Left cardiac atrium (tissue), 4 donors: ENCODE results near the gene TMEM238L. TPM values are rescaled to one million over a fixed set of nuclear protein-coding genes. Genes with fewer than 3 reads are reported as not detected.
A peak's percentile ranks its signal among the peaks of the same experiment; 100 is the strongest.

Source experiments
- ATAC-seq, 2 donors: fragments of 200-7000 bp; cut with Tn5 transposase; one replicate each; pipeline ENCODE4 v1.9.1; 2020; ENCODE audit warnings: mild to moderate bottlenecking in 2 of 2, moderate library complexity in 2 of 2
- DNase-seq: peaks from one replicate; pipeline ENCODE4 v3.0.0-alpha.2; 2020
- intact Hi-C, 2 donors: fragments of 100-400 bp; cut with DNase I; formaldehyde crosslinking; loops; one replicate each; pipeline versions ENCODE4 v1.14.1 to v1.15.1; 2022 to 2023
- total RNA-seq, 2 donors: library from RNA; stranded (reverse); fragmentation: NEBNext Ultra II Directional; extraction: Animal tissue kit (Norgen Biotek cat#: 25700); gene quantifications; one replicate each; pipeline ENCODE4 v1.2.1, GENCODE V29; 2021
- donor health status: DM: no; HTN: yes; CAD: no.
- donor health status: DM: no; HTN: yes; CAD: no; lungs with severe emphysema.
- donor health status: DM: yes; HTN: yes; CAD: no.
- donor health status: Dilated cardiomyopathy.

The TMEM238L gene
- total RNA-seq, 2 donors from 2014 or later = not detected

- intact Hi-C loops = no loop called here
- ATAC-seq (no peak), DNase-seq (no peak)
Observed at GRCh38 chr17:10777890-10778289, 26.0 kb downstream of the TMEM238L start.

GRCh38 chr17:10777131-10777807 lies 26.6 kb downstream of the TMEM238L start:
- intact Hi-C loops = no loop called here
- ATAC-seq = no peak
- DNase-seq = no peak

- DNase-seq (no peak), ATAC-seq (no peak)
- intact Hi-C loops = no loop called here
Observed at GRCh38 chr17:10776381-10776780, 27.5 kb downstream of the TMEM238L start.

- DNase-seq = no peak
- intact Hi-C loops = no loop called here
- no peak for ATAC-seq
Observed at GRCh38 chr17:10775740-10776356, 28.1 kb downstream of the TMEM238L start.

GRCh38 chr17:10775058-10775457 lies 28.8 kb downstream of the TMEM238L start:
- ATAC-seq (no peak), DNase-seq (no peak)
- intact Hi-C loops = no loop called here

- no peak for DNase-seq
- intact Hi-C loops = no loop called here
- ATAC-seq = no peak
Observed at GRCh38 chr17:10773391-10773790, 30.5 kb downstream of the TMEM238L start.

GRCh38 chr17:10772425-10773380 lies 31.2 kb downstream of the TMEM238L start:
- intact Hi-C loops = no loop called here
- ATAC-seq = no peak
- no peak for DNase-seq

- DNase-seq (no peak), ATAC-seq (no peak)
- intact Hi-C loops = no loop called here
Observed at GRCh38 chr17:10771148-10771547, 32.8 kb downstream of the TMEM238L start.

GRCh38 chr17:10769840-10770239 lies 34.1 kb downstream of the TMEM238L start:
- DNase-seq (no peak), ATAC-seq (no peak)
- intact Hi-C loops = no loop called here

- ATAC-seq (no peak), DNase-seq (no peak)
- intact Hi-C loops = no loop called here
Observed at GRCh38 chr17:10768750-10769251, 35.1 kb downstream of the TMEM238L start.

- no peak for ATAC-seq
- intact Hi-C loops = no loop called here
- DNase-seq = no peak
Observed at GRCh38 chr17:10767232-10767631, 36.7 kb downstream of the TMEM238L start.

GRCh38 chr17:10762037-10762436 lies 41.9 kb downstream of the TMEM238L start:
- intact Hi-C loops = no loop called here
- ATAC-seq (no peak), DNase-seq (no peak)

- no peak for DNase-seq
- intact Hi-C loops = no loop called here
- ATAC-seq = no peak
Observed at GRCh38 chr17:10761281-10761680, 42.6 kb downstream of the TMEM238L start.

- ATAC-seq (no peak), DNase-seq (no peak)
- intact Hi-C loops = no loop called here
Observed at GRCh38 chr17:10758062-10758461, 45.8 kb downstream of the TMEM238L start.

GRCh38 chr17:10757647-10758046 lies 46.3 kb downstream of the TMEM238L start:
- no peak for DNase-seq
- intact Hi-C loops = no loop called here
- ATAC-seq = no peak

GRCh38 chr17:10757067-10757466 lies 46.8 kb downstream of the TMEM238L start:
- intact Hi-C loops = no loop called here
- peak in 1 of 2 donors; percentile 42 for ATAC-seq

GRCh38 chr17:10756619-10757018 lies 47.3 kb downstream of the TMEM238L start:
- intact Hi-C loops = no loop called here
- no peak for DNase-seq
- ATAC-seq = peak in 1 of 2 donors; percentile 12

More at GRCh38 chr17:10757067-10757466, 46.8 kb downstream of the TMEM238L start:
- DNase-seq = no peak

- ATAC-seq = no peak
- intact Hi-C loops = no loop called here
- no peak for DNase-seq
Observed at GRCh38 chr17:10756185-10756584, 47.7 kb downstream of the TMEM238L start.

GRCh38 chr17:10755592-10756127 lies 48.2 kb downstream of the TMEM238L start:
- ATAC-seq = no peak
- DNase-seq = no peak
- intact Hi-C loops = no loop called here
